NCI-H510A (cell line): Measurements from ENCODE around the gene CARD19.
"Not testable (repeated sequence)": the region's sequence is repeated elsewhere in the genome, so short reads cannot be mapped to it uniquely, and the experiment has no call there.

Experiments
- DNase-seq: peaks from one replicate; lab custom pipeline; 2025; lab: John Stamatoyannopoulos, UW

CARD19 gene

DNA sequence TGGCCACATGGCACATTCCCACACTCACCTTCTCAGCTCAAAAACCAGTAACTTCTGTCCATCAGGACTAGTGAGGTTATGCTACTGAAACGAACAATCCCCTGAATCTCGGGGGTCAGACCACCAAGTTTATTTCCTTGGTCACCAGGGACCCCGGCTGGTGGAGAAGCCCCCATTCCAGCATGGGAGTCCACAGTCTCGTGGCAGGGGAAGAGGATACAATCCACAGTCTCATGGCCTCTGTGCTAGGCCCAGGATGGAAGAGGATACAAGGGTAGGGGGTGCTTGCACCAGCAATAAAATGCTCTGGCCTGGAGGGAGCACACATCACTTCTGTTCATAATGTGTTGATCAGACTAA, 7.4 kb upstream of the CARD19 start:
- DNase-seq = no peak

DNA sequence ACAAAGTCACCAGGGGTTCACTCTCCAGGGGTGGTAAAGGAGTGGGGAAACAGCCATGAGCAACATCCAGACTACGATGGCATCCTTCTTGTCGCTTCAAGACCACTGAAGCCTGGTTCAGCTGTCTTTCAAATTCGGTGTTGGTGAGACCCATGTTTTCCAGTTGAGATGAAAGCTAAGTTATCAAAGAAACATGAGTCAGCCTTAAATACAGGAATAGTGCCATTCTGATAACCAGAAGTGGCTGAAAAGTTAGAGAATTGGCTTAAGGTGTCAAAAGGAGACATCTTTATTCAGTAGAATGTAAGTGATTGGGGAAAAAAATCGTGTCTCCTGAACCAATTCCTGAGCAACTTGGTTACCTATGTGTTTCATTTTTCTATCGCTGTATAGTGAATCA, 7.0 kb upstream of the CARD19 start:
- DNase-seq = no peak

DNA sequence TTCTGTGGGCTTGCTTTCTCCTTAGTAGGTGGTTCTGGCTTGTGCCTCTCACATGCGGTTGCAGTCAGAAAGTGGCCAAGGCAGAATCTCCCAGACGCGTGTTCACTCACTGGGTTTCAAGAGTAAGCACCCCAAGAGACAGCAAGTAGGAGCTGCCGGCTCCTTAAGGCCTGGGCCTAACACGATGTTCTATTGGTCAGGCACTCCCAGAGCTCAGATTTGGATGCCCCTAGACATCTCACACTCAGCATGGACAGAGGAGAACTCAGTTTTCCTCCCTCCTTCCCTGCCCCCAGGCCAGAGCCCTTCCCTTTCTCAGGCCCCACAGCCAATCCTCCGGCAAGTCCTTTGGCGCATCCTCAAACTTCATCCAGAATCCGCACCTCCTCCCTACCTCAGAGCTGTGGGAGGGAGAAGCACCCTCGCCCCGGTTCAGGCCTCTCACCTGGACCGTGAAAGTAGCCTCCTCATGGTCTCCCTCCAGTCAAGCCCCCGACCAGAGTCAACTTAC, 6.5 kb upstream of the CARD19 start:
- DNase-seq = no peak

DNA sequence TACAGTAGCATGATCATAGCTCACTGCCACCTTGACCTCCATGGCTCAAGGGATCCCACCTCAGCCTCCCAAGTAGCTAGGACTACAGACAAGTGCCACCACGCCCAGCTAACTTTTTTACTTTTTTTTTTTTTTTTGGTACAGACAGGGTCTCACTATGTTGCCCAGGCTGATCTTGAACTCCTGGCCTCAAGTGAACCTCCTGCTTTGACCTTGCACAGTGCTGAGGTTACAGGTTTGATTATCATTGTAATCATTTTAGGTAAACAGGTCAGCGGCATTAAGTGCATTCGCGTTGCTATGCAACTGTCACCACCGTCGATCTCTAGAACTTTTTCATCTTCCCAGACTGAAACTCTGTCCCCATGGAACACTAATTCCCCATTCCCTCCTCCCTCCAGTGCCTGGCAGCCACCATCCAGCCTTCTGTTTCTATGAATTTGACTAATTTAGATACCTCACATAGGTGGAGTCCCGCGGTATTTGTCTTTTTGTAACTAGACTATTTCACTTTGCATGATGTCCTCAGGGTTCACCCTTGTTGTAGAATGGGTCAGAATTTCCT, 5.8 kb upstream of the CARD19 start:
- no peak for DNase-seq

DNA sequence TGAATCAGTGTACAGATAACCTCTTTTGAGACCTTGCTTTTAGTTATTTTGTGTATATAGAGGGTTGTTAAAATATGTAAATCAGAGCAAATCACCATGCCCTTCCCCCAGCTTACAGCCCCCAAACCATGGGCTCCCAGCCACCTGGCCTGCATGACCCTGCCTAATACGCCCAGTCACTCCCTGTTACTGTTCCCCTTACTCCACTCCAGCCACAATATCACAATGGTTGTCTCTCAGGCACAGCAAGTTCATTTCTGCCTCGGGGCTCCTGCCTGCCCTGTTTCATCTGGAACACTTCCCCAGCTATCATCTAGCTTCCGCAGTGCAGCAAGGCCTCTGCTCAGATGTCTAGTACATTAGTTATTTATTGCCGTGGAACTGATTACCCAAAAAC, 5.0 kb upstream of the CARD19 start:
- DNase-seq = no peak

- no peak for DNase-seq
These were observed 4.5 kb upstream of the CARD19 start for GRCh38 chr9:93091453-93092081.

DNA sequence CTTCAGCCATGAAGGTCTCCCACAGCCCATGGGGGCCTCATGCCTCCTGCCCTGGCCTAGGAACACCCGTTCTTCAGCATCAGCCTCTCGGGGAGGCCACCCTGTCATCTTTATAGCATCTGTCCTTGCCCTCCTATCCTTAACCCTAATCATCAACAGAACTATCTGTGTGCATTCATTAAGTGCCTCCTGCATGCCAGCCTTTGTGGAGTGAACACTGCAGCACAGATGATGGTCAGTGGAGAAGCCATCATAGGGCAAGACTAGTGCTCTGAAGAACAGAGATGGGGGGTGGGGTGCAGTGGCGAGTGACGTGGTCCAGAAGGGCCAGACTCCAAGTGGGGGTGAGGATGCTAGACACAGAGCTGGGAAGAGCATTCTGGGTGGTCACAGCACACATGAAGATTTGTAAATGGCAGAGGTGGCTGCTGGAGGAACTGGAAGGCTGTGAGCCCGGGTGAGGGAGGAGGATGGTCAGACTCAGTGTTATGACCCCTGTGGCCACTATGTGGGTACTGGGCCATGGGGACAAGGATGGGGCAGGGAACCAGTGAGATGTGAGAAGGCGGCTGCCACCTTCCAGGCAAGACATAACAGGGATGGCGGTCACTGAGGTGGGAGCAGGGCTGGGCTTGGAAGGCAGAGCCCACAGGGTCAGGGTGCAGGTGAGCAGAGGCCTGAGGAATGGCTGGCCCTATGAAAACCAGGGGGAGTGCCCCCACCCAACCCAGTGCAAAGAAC, 3.6 kb upstream of the CARD19 start:
- no peak for DNase-seq

DNA sequence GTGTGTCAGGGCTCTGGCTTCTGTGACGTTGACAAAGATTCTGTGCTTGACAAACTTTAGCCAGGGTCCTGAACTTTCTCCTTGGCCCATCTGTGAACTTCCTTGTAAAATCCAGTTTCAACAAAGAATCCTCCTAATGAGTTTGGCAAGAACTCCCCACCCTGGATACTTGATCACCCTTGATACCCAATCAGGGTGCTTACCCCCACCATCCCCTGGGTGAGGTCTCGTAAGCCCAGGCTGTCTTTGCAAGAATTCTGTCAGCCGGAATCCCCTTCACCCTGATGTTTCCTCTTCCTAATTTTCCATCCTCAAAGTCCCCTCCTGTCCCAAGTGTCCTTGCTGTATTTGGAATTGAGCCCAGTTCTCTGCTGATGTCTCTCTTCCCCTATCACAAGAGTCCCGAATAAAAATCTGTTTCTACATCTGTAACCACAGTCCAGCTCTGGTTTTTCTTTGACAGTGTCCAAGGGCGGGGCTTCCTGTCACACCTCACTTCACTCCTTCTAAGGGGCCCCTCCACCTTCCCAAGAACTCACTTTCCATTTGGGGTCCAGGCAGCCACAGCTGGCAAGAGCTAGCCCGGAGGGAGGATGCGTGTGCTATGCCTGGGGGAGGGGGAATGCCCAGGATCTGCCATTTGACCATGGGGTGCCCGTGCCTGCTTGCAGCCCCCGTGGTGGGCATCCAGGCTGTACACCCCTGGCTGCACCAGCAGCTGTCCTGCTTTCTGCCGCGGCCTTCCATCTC, 2.7 kb upstream of the CARD19 start:
- DNase-seq = no peak

GRCh38 chr9:93093877-93094657, 1.9 kb upstream of the CARD19 start:
- DNase-seq = no peak

DNA sequence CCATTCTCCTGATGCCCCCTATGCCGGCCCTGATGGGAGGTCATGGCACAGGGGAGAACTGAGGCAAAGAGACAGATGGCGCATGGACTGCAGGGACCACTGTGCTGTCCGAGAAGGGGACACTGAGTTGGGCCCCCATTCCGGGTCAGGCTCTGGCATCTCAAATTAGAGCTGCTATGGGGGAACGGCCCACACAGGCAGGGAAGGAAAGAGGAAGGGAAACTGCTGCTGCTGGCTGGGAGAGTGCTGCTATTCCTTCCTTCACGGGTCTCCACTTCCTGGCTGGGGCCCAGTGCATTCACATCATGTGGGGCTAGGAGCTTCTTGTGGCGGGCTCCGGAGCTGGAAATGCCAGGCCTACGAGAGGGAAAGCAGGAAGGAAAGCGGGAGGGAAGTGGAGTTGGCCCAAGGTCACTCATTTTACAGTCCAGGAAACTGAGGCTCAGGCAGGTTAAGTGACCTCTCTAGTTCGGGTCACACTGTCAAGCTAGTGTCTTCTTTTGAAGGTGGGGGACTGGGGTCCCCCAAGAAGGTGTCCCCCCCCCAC, 1.3 kb upstream of the CARD19 start:
- no peak for DNase-seq

DNA sequence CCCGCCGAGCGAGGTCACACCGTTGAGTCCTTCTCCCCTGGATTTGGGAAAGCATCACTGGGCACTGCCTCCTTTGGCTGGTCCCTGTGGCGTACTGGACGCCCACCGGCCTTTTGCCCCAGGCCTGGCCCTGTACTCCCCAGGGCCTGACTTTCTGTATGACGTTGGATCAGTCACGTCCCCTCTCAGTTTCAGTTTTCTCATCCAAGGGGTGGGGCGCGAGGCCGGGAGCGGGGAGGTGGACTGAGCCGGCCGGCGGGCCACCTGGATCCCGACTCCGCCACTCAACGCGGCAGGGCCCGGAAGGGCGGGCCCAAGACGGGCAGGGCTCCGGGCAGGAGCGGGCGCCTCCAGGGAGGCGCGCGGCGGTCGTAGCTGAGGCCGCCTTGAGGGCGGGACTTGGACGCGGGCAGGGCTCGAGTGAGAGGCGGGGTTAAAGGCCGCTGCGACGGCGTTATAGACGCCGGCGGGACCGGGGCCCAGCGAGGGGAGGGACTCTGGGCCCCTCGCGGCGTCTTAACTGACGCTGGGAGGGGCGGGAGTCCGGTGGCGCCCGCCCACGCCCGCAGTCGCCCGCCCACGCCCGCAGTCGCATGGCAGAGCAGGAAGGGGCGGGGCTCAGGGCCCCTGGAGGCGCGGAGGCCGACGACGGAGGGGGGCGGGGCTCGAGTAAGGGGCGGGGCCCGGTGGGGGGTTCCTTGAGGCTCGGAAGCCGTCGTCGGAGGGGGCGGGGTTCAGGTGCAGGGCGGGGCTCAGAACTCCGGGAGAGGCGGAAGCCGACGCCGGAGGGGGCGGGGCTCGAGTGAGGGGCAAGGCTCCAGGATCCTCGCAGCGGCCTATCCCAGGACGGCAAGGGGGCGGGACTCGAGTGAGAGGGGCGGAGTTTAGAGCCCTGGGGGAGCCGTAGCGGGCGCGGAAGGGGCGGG, 549 bp upstream of the CARD19 start:
- peak; percentile 97 for DNase-seq

DNA sequence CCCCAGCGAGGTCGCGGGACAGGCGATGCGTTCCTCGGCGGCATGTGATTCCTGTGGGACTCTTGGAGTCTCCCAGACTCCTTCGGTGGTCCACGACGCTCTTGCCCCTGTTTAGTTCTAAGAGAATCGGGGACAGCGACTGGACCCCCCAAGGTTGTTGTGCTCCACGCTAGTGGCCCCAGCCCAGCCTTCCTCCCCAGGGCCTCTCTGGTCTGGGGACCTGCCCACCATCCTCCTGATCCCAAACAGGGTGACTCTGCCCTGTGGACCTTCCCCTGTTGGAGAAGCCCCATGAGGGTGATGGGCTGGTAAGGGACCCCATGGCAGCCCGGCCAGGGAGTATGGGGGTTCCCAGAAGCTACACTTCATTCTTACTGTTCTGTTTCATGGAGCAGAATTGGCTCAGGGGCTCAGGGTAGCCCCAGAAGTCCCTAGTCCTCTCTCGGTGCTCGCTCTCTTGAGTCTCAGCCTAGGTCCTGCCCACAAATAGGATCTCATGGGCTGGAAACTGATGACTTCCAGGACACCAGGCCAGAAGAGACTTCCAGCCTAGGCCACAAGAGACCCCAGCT, 880 bp downstream of the CARD19 start:
- DNase-seq = no peak

GRCh38 chr9:93097511-93098201, 1.6 kb downstream of the CARD19 start:
- DNase-seq = no peak

DNA sequence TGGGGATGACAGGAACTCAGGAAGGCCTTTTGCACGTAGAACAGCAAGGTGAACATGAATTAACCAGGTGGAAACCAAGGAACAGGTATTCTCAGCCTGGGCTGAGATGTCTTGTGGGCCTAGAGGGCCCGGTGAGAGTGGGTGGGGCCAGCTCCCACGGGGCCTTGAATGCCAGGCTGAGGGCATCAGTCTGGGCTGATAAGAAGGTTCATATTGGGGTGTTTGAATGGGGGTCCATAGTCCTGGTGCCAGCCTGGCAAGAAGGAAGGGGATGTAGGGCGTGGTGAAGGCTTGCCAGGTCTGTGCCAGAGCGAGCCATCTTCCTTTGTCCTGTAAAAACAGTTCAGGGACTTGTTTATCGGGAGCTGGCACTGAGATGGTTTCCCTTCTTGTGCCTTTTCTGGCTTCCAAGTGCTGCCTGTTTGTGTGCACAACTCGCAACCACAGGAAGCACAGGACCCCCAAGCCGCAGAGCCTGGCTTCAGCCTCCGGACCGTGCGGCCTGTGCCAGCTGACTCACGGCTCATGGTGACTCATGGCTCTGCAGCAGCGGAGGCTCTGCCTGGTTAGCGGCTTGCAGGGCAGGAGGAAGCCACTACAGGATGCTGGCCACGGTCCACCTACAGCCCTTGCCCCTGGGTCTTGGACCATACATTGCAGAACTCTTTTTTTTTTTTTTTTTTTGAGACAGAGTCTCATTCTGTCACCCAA, 2.4 kb downstream of the CARD19 start:
- DNase-seq = no peak

DNA sequence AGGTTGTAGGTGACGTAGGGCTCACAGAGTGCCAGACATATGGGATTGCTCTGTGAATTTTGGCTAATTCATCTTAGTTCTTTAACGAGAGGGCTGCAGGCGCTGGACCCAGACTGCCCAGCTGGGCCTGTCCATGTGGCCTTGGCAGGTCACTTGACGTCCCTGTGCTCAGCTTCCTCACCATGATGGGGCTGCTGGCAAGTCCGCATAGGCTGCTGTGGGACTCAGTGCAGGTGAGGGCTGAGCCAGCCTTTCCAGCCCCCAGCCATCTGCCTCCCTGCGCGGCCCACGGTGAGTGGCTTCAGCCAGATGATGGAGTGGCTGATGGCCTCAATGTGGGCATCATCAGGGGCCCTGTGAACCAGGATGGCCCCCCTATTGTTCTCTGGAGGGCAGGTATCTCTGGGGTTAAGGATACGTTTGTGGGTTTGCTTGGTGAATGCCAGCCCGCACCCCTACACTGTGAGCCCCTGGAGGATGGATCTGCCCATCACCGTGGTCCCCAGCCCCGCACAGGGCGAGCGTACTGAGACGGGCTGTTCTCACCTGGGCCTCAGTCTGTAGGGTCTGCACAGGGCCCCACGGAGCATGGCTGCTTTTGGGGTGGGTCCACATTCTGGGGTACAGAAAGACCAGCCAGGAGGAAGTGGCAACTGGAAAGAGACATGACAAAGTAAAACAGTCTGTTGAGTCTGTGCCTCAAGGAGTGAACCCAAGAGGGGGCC, 3.7 kb downstream of the CARD19 start:
- DNase-seq = no peak

GRCh38 chr9:93100276-93100636, 4.2 kb downstream of the CARD19 start:
- no peak for DNase-seq

GRCh38 chr9:93101086-93101485, 5.1 kb downstream of the CARD19 start:
- DNase-seq = not testable (repeated sequence)

DNA sequence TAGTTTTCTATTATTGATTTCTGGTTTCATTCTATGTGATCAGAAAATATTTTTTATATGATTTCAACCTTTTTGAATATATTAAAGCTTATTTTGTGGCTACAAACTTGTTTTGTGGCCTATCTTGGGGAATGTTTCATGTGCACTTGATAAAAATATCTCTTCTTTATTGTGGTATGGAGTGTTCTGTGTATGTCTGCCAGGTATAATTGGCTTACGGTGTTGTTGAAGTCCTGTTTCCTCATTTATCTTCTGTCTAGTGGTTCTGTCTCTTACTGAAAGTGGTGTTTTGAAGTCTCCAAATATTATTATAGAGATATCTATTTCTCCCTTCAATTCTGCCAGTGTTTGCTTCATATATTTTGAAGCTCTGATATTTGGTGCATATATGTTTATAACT, 9.6 kb downstream of the CARD19 start:
- no peak for DNase-seq
